ENCODE results near the gene THY1.

The THY1 gene

DNA sequence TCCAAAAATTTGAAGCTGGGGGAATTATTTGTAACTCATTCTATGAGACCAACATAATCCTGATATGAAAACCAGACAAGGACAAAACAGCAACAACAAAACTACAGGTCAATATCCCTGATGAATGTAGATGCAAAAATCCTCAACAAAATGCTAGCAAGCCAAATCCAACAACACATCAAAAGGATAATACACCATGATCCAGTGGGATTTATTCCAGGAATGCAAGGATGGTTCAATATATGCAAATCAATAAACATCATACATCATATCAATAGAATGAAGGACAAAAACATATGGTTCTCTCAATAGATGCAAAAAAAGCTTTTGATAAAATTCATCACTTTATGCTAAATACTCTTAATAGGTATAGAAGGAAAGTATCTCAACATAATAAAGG is 22.1 kb downstream of the THY1 start:
- DNase-seq (ENCODE audit: extremely low read depth, insufficient read length): no peak
- no peak for TF ChIP-seq CTCF (IDR thresholded peaks at IDR 0.05; ENCODE audit: insufficient read depth, low read length, poor library complexity, severe bottlenecking)
- no peaks in the 10 kb centered on the region for H3K36me3 ChIP-seq (ENCODE audit: control insufficient read depth, insufficient read depth, low read length)
- H3K27me3 ChIP-seq (replicated peaks; ENCODE audit: control insufficient read depth, insufficient read depth, low read length): no peaks in the 10 kb centered on the region
- no peak overlapping the region for H3K4me3 ChIP-seq (replicated peaks; ENCODE audit: low read depth, low read length)

- no peak for TF ChIP-seq CTCF (IDR thresholded peaks at IDR 0.05; ENCODE audit: insufficient read depth, low read length, poor library complexity, severe bottlenecking)
- no peak for DNase-seq (ENCODE audit: extremely low read depth, insufficient read length)
- H3K36me3 ChIP-seq (ENCODE audit: control insufficient read depth, insufficient read depth, low read length): no peaks in the 10 kb centered on the region
- H3K27me3 ChIP-seq (replicated peaks; ENCODE audit: control insufficient read depth, insufficient read depth, low read length): peaks cover 1% of the 10 kb centered on the region; the same call in 1 of the 2 replicates
- H3K4me3 ChIP-seq (replicated peaks; ENCODE audit: low read depth, low read length): no peak overlapping the region
Observed at GRCh38 chr11:119397740-119398139, 25.2 kb downstream of the THY1 start.

- no peak overlapping the region for H3K4me3 ChIP-seq (replicated peaks; ENCODE audit: low read depth, low read length)
- no peak for DNase-seq (ENCODE audit: extremely low read depth, insufficient read length)
- no peaks in the 10 kb centered on the region for H3K36me3 ChIP-seq (ENCODE audit: control insufficient read depth, insufficient read depth, low read length)
- peaks cover 1% of the 10 kb centered on the region; the same call in 1 of the 2 replicates for H3K27me3 ChIP-seq (replicated peaks; ENCODE audit: control insufficient read depth, insufficient read depth, low read length)
- TF ChIP-seq CTCF (IDR thresholded peaks at IDR 0.05; ENCODE audit: insufficient read depth, low read length, poor library complexity, severe bottlenecking): no peak
Observed at GRCh38 chr11:119396835-119397234, 26.1 kb downstream of the THY1 start.

DNA sequence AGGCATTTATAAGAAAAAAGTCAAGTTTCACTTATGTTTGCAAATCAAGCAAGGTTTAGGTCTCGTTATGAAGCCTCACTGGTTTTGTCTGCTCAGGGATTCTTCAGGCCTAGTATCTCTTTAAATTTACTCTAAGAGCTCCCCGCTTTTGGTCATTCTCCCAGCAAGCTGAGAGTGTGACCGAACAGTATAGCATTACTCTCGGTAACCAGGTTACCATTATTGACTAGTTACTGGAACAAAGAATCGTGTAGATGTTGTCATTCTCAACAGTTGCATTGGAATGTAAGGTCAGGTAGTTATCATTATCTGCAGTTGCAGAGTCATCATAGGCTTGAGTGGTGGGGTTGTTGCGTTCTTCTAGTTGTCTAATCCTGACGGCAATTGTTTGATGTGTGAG is 31.7 kb downstream of the THY1 start:
- DNase-seq (ENCODE audit: extremely low read depth, insufficient read length): no peak
- Histone ChIP-seq H3K36me3 (ENCODE audit: control insufficient read depth, insufficient read depth, low read length) (no peaks in the 10 kb centered on the region), H3K4me3 (replicated peaks; ENCODE audit: low read depth, low read length) (no peak overlapping the region), H3K27me3 (replicated peaks; ENCODE audit: control insufficient read depth, insufficient read depth, low read length) (peaks cover 1% of the 10 kb centered on the region; the same call in 1 of the 2 replicates)
- no peak for TF ChIP-seq CTCF (IDR thresholded peaks at IDR 0.05; ENCODE audit: insufficient read depth, low read length, poor library complexity, severe bottlenecking)

DNA sequence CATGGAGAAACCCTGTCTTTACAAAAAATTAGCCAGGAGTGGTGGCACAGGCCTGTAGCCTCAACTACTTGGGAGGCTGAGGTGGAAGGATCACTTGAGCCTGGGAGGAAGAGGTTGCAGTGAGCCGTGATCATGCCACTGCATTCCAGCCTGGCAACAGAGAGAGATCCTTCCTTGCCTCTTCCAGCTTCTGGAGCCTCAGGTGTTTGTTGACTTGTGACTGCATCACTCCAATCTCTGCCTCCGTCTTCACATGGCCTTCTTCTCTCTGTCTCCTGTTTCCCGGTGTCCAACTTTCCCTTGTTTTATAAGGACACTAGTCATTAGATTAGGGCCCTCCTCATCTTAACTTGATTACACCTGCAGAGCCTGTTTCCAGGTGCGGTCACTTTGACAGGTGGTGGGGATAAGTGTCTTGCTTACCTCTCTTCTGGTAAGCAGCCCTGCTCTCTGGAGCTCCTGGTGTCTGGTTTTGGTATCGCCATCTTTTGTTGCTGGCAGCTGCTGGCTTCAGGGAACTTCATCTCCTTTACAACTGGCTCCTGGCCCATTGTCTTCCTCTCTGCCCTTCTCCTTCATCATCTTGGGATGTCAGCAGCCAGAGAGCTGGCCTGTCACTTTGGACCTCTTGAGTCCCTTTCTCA is 33.2 kb downstream of the THY1 start:
- Histone ChIP-seq H3K36me3 (ENCODE audit: control insufficient read depth, insufficient read depth, low read length) (no peaks in the 10 kb centered on the region), H3K4me3 (replicated peaks; ENCODE audit: low read depth, low read length) (no peak overlapping the region), H3K27me3 (replicated peaks; ENCODE audit: control insufficient read depth, insufficient read depth, low read length) (peaks cover 1% of the 10 kb centered on the region; the same call in 1 of the 2 replicates)
- TF ChIP-seq CTCF (IDR thresholded peaks at IDR 0.05; ENCODE audit: insufficient read depth, low read length, poor library complexity, severe bottlenecking): peak; percentile 65
- no peak for DNase-seq (ENCODE audit: extremely low read depth, insufficient read length)

GRCh38 chr11:119388103-119388502 is 34.9 kb downstream of the THY1 start:
- no peaks in the 10 kb centered on the region; the same call in 1 of the 2 replicates for H3K27me3 ChIP-seq (replicated peaks; ENCODE audit: control insufficient read depth, insufficient read depth, low read length)
- no peak overlapping the region for H3K4me3 ChIP-seq (replicated peaks; ENCODE audit: low read depth, low read length)
- no peaks in the 10 kb centered on the region for H3K36me3 ChIP-seq (ENCODE audit: control insufficient read depth, insufficient read depth, low read length)
- DNase-seq (ENCODE audit: extremely low read depth, insufficient read length): no peak
- no peak for TF ChIP-seq CTCF (IDR thresholded peaks at IDR 0.05; ENCODE audit: insufficient read depth, low read length, poor library complexity, severe bottlenecking)

Data from GM06990 (cell line).